ENCODE measurements around the gene SF3B2.
A peak's percentile ranks its signal among the peaks of the same experiment; 100 is the strongest.
"Not testable (repeated sequence)": the region's sequence is repeated elsewhere in the genome, so short reads cannot be mapped to it uniquely, and the experiment has no call there.

The SF3B2 gene

DNA sequence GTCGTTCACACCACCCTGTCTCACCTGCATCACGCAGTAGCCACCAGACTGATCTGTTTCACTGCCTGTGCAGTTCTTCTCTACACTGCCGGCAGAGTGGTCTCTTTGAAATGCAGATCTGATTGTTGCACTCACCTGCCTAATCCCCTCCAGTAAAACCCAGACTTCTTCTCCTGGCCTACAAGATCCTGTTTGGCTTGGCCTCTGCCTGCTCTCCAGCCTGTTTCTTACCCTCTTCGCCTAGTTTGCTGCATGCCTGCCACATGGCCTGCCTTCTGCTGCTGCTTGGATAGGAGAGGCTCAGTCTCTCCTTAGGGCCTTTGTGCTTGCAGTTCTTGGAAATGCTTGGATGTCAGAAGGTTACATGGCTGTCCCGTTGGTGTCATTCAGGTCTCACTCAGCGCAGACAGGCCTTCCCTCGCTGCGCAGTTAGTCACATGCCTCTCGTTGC lies 59.9 kb downstream of the SF3B2 start:
- no peak for DNase-seq

DNA sequence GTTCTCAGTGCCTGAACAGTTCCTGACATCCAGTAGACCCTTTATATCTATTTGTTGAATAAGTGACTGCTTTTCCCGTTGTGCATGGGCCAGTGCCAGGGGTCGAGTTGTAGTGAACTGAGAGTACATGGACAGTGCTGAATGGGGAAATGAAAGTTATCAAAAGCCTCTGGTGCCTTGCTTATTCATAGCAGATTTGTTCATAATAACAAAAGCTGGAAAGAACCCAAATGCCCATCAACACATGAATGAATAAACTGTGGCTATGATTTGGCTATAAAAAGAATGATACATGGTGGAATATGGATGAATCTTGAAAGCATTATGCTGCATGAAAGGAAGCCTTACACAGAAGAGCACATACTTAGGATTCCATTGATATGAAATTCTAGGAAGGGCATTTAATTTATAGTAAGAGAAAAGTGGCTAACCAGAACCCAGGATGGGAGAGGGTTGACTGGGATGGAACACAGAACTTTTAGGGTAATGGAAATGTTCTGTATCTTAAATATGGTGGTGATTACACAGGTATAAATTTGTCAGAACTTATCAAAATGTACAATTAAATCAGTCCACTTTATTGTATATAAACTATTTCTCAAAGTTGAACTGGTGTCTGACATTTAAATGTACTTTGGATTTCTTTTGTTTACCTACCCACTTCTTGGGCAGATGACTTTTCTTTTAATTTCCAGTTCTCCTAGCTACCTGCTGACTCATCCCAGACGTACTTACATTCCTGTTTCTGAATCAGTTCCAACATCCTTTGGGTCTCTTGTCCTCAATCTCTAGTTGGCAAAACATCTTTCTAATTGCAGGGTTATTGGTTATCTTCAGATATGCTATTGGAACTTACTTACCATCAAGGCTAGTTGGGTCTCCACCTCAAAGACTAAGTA lies 60.7 kb downstream of the SF3B2 start:
- no peak for DNase-seq

GRCh38 chr11:66114957-66115356 lies 62.8 kb downstream of the SF3B2 start:
- not testable (repeated sequence) for DNase-seq

- DNase-seq = peak; percentile 33
Measured at GRCh38 chr11:66115638-66116301, 63.6 kb downstream of the SF3B2 start.

DNA sequence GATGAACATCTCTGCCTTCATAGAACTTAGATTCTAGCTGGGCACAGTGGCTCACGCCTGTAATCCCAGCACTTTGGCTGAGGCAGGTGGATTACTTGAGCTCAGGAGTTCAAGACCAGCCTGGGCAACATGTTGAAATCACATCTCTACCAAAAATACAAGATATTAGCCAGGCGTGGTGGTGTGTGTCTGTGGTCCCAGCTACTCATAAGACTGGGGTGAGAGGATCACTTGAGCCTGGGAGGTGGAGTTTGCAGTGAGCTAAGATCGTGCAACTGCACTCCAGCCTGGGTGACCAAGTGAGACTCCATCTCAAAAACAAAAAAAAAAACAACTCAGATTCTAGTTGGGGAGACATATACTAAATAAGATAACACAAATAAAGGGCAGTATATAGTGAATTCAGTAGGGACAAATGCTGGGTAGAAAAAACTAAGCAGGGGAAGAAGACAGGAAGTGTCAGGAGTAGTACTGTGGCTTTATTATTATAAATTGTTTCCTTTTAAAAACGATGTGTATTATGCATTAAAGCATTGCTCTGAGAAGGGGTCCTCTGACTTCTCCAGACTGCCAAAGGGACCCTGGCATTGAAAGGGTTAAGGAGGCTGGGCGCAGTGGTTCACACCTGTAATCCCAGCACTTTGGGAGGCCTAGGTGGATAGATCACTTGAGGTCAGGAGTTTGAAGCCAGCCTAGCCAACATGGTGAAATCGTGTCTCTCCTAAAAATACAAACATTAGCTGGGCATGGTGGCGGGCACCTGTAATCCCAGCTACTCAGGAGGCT lies 64.6 kb downstream of the SF3B2 start:
- DNase-seq = no peak

DNA sequence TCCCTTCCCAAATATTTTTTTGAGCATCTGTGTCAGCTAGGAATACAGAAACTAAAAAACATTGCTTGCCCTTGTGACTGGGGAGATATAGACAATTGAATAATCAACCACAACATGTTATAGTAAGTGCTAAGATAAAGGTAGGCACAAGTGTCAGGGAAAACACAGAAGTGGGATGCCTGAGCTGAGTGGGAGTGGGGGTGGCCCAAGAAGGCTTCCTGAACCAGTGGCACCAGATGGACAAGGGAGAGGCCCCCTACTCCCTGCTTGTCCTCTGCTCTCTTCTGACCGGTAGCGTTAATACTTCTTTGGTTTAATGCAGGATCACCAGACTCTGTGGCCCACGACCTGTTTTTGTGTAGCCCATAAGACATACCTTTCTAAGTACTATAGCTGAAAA lies 66.7 kb downstream of the SF3B2 start:
- DNase-seq = no peak

Data from eye (tissue), 1 donor.